PC-9 (cell line): Measurements from ENCODE around the gene MYO1H. TPM values are rescaled to one million over a fixed set of nuclear protein-coding genes. Genes with fewer than 3 reads are reported as not detected.

Experiments used
- BruUV-seq: library from RNA; stranded (reverse); fragments of 400-500 nt; replicated peaks from 2 replicates; lab custom pipeline; 2021; lab: Mats Ljungman, UMichigan
- CTCF ChIA-PET: fragments of 300-600 bp; sonication (Branson Sonifier 250); formaldehyde crosslinking; loops from one replicate; lab custom pipeline; 2022; ENCODE audit warnings: antibody characterized with exemption; lab: Charles Lee
- POLR2A ChIA-PET: fragments of 300-600 bp; sonication (Branson Sonifier 250); formaldehyde crosslinking; loops from one replicate; lab custom pipeline; 2022; ENCODE audit warnings: antibody characterized with exemption; ENCODE audit not compliant: unreplicated experiment; lab: Charles Lee
- DNase-seq, 2 experiments: peaks; one replicate each; pipeline versions ENCODE4 v3.0.0 to v3.0.0-alpha.2; 2015 to 2022; ENCODE audit warnings: mixed read lengths in 1 of 2
- H2AFZ ChIP-seq: fragments of 200-600 bp; sonication (generic); 2 replicates; pipeline ENCODE4 v1.8.1; 2017; ENCODE audit warnings: antibody characterized with exemption
- H3F3A ChIP-seq: fragments of 200-600 bp; sonication (generic); 2 replicates; pipeline ENCODE4 v1.8.1; 2017; ENCODE audit warnings: antibody characterized with exemption, mild to moderate bottlenecking, low read depth; ENCODE audit not compliant: insufficient read depth
- H3K27ac ChIP-seq: fragments of 200-600 bp; sonication (generic); 2 replicates; pipeline ENCODE4 v1.6.1; 2016; ENCODE audit warnings: mixed run types
- H3K27me3 ChIP-seq: fragments of 200-600 bp; sonication (generic); 2 replicates; pipeline ENCODE4 v1.6.1; 2016; ENCODE audit warnings: low read depth, mixed run types; ENCODE audit not compliant: insufficient read depth
- H3K36me3 ChIP-seq: fragments of 200-600 bp; sonication (generic); 2 replicates; pipeline ENCODE4 v1.6.1; 2016; ENCODE audit warnings: low read depth, mixed run types
- H3K4me1 ChIP-seq: fragments of 200-600 bp; sonication (generic); replicated peaks from 2 replicates; pipeline ENCODE4 v1.6.1; 2016; ENCODE audit warnings: mixed run types; ENCODE audit not compliant: insufficient read depth
- H3K4me2 ChIP-seq: fragments of 200-600 bp; sonication (generic); 2 replicates; pipeline ENCODE4 v1.6.1; 2017; ENCODE audit warnings: mixed run types
- H3K4me3 ChIP-seq: fragments of 200-600 bp; sonication (generic); 2 replicates; pipeline ENCODE4 v1.6.1; 2016; ENCODE audit warnings: mixed run types
- H3K79me2 ChIP-seq: fragments of 200-600 bp; sonication (generic); 2 replicates; pipeline ENCODE4 v1.6.1; 2017; ENCODE audit warnings: low read depth, mixed run types
- H3K9me2 ChIP-seq: fragments of 200-600 bp; sonication (generic); 2 replicates; pipeline ENCODE4 v1.8.1; 2017; ENCODE audit warnings: mild to moderate bottlenecking; ENCODE audit not compliant: insufficient read depth
- H3K9me3 ChIP-seq: fragments of 200-600 bp; sonication (generic); 2 replicates; pipeline ENCODE4 v1.8.1; 2016; ENCODE audit warnings: low read depth; ENCODE audit not compliant: insufficient read depth
- H4K20me1 ChIP-seq: fragments of 200-600 bp; sonication (generic); 2 replicates; pipeline ENCODE4 v1.8.1; 2017; ENCODE audit not compliant: insufficient read depth
- EZH2 ChIP-seq: fragments of 200-600 bp; sonication (generic); IDR thresholded peaks from 2 replicates; pipeline ENCODE4 v1.8.0; 2017; ENCODE audit warnings: antibody characterized with exemption, low read depth
- intact Hi-C: fragments of 100-400 bp; cut with micrococcal nuclease; formaldehyde crosslinking; loops from one replicate; pipeline ENCODE4 v1.10.0; 2022; ENCODE audit not compliant: unreplicated experiment
- total RNA-seq: library from RNA; stranded (reverse); gene quantifications from 2 replicates; pipeline ENCODE4 v1.2.3, GENCODE V29; 2021
- TF ChIP-seq, protein P1 (sequence below): fragments of 200-600 bp; sonication (generic); conservative IDR thresholded peaks from 2 replicates; pipeline ENCODE4 v1.6.1; 2017; ENCODE audit warnings: mixed run types, antibody characterized with exemption, mild to moderate bottlenecking, moderate library complexity

The MYO1H gene
- total RNA-seq, 1 experiment from 2014 or later: not detected

DNA sequence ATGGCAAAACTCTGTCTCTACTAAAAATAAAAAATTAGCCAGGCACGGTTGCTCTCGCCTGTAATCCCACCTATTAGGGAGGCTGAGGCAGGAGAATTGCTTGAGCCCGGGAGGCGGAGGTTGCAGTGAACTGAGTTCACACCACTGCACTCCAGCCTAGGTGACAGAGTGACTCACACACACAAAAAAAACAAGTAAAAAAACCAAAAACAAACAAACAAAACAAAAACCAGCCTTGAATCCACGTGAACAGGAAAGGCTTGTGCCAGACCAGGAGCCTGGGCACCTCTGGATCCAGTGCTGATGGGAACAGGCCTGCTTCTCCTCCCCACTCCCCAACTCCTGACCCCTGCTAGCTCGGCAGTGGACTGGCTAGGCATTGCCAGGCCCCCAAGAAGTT lies 42.2 kb upstream of the MYO1H start:
- Histone ChIP-seq H3K4me3 (no peak overlapping the region), H4K20me1 (no peaks in the 10 kb centered on the region; the same call in 1 of the 2 replicates), H2AFZ (no peak overlapping the region), H3K27me3 (peaks cover 32% of the 10 kb centered on the region), H3K9me2 (no peaks in the 10 kb centered on the region), H3K9me3 (no peaks in the 10 kb centered on the region), H3K4me2 (no peak overlapping the region), H3K27ac (no peak overlapping the region), H3K79me2 (no peaks in the 10 kb centered on the region), H3F3A (peaks cover 15% of the 10 kb centered on the region), H3K4me1 (peaks cover 8% of the 10 kb centered on the region), H3K36me3 (no peaks in the 10 kb centered on the region)
- POLR2A ChIA-PET: no interaction called here
- intact Hi-C loops: no loop called here
- TF ChIP-seq, protein P1, sequence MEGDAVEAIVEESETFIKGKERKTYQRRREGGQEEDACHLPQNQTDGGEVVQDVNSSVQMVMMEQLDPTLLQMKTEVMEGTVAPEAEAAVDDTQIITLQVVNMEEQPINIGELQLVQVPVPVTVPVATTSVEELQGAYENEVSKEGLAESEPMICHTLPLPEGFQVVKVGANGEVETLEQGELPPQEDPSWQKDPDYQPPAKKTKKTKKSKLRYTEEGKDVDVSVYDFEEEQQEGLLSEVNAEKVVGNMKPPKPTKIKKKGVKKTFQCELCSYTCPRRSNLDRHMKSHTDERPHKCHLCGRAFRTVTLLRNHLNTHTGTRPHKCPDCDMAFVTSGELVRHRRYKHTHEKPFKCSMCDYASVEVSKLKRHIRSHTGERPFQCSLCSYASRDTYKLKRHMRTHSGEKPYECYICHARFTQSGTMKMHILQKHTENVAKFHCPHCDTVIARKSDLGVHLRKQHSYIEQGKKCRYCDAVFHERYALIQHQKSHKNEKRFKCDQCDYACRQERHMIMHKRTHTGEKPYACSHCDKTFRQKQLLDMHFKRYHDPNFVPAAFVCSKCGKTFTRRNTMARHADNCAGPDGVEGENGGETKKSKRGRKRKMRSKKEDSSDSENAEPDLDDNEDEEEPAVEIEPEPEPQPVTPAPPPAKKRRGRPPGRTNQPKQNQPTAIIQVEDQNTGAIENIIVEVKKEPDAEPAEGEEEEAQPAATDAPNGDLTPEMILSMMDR: no peak
- no peak for TF ChIP-seq EZH2
- no peak for DNase-seq
- CTCF ChIA-PET: no interaction called here
- no TSS peak for BruUV-seq

DNA sequence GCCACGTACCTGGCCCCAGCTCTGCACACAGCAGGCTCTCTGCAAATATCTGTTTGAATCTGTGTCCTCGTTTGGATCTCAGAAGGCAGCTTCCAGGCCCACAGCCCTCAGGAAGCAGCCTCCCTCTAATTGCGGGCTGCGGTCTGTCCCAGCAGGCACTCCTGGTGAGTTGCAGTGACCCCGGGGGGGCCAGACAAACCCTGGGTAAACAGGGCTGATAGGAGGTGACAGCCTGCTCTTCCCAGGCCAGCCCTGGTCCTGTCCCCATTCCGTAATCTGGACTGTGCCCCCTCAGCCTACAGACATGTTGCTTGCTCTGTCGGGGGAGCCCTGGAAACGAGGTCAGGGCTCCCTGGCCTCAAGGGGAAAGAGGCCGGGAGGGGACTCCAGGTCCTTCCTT lies 40.6 kb upstream of the MYO1H start:
- H3K36me3 ChIP-seq: no peaks in the 10 kb centered on the region
- H3K4me2 ChIP-seq: no peak overlapping the region
- intact Hi-C loops: no loop called here
- no peak overlapping the region for H3K27ac ChIP-seq
- ChIA-PET CTCF (no interaction called here), POLR2A (no interaction called here)
- BruUV-seq: no TSS peak
- H3F3A ChIP-seq: peaks cover 23% of the 10 kb centered on the region
- no peaks in the 10 kb centered on the region; the same call in 1 of the 2 replicates for H4K20me1 ChIP-seq
- no peak overlapping the region for H2AFZ ChIP-seq
- H3K9me3 ChIP-seq: no peaks in the 10 kb centered on the region
- H3K9me2 ChIP-seq: no peaks in the 10 kb centered on the region
- H3K27me3 ChIP-seq: peaks cover 41% of the 10 kb centered on the region
- TF ChIP-seq EZH2: no peak
- TF ChIP-seq, protein P1: no peak
- no peak for DNase-seq
- no peak overlapping the region for H3K4me3 ChIP-seq
- peaks cover 21% of the 10 kb centered on the region for H3K4me1 ChIP-seq
- H3K79me2 ChIP-seq: no peaks in the 10 kb centered on the region

DNA sequence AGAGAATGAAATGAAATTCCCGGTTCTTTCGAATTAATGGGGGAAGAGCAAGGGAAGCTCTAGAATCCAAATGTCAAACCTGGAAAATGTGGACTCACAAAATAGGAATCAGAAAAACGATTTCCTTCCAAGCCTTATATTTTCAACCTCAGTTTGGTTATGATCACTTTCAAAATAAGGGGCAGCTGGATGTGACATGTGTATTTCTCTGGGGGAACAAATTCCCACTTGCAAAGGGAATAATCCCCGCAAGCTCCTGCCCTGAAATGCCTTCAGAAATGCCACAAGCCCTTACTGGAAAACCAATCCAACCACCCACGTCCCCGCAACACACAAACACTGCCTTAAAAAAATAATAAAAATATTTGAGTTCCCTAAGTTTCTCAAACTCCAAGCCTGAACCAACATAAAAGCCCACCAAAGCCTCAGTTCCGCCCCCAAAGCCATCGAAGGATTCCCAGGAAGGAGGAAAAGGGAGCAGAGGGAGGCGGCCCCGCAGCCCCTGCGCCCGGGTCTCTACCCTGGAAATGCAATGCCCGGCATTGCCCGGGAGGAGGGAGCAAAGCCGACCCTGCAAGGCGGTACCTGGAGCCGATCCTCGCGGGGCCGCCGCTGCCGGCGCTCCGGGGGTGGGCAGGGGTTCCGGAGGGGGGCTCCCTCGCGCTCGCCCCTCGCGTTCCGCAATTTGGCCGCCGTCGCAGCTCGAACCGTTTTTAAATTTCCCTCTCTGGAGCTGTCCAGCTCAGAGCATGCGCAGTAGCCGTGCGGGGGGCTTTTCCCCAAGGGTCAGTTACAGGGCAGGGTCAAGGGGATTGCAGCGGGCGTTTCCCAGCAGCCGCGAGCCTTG lies 38.9 kb upstream of the MYO1H start, which contains the start of gene FOXN4:
FOXN4 (minus strand) TSS at position 751 of the 847 bp plus-strand sequence. CDS start 963 bp downstream, outside the sequence.
- TF ChIP-seq EZH2: no peak
- TF ChIP-seq, protein P1: no peak
- Histone ChIP-seq H3K27ac (no peak within 1 kb of the TSS), H3K9me2 (no peaks in the 10 kb centered on the region), H3K27me3 (peaks cover 32% of the 10 kb centered on the region), H4K20me1 (no peaks in the 10 kb centered on the region; the same call in 1 of the 2 replicates), H2AFZ (no peak within 1 kb of the TSS), H3K4me1 (peaks cover 25% of the 10 kb centered on the region), H3K79me2 (no peaks in the 10 kb centered on the region), H3K36me3 (no peaks in the 10 kb centered on the region), H3K9me3 (no peaks in the 10 kb centered on the region), H3K4me2 (peak within 1 kb of the TSS; percentile 69), H3K4me3 (peak within 1 kb of the TSS; percentile 44; the same call in 1 of the 2 replicates), H3F3A (peaks cover 21% of the 10 kb centered on the region)
- no peak for DNase-seq
- POLR2A ChIA-PET: no interaction called here
- no TSS peak for BruUV-seq
- intact Hi-C loops: no loop called here
- CTCF ChIA-PET: interaction anchor here (0.6 kb wide), 3 partner anchors 48 to 445 kb away, joined by 3 to 6 read pairs (median 6); partner anchors contain the start of gene ACACB
